Osteoblast (primary cell): ENCODE measurements around the gene HES1. TPM values are rescaled to one million over a fixed set of nuclear protein-coding genes. Genes with fewer than 3 reads are reported as not detected.

Experiments used
- DNase-seq: peaks from one replicate; pipeline ENCODE4 v3.0.0; 2011; ENCODE audit warnings: low spot score, mixed read lengths; ENCODE audit not compliant: insufficient read length; ENCODE audit errors: missing footprints
- H2AFZ ChIP-seq: 2 replicates; pipeline ENCODE4 v1.6.0; 2011; ENCODE audit warnings: mild to moderate bottlenecking, low read length
- H3K27ac ChIP-seq: 2 replicates; pipeline ENCODE4 v1.5.1; 2011; ENCODE audit warnings: mild to moderate bottlenecking, low read depth, low read length, moderate library complexity
- H3K27me3 ChIP-seq: 2 replicates; pipeline ENCODE4 v1.6.0; 2012; ENCODE audit warnings: mild to moderate bottlenecking, control low read depth, inconsistent platforms, low read length, moderate library complexity; ENCODE audit not compliant: insufficient read depth
- H3K36me3 ChIP-seq: 2 replicates; pipeline ENCODE4 v1.5.1; 2011; ENCODE audit warnings: mild to moderate bottlenecking, low read length, control low read depth, moderate library complexity; ENCODE audit not compliant: insufficient read depth
- H3K4me1 ChIP-seq: 2 replicates; pipeline ENCODE4 v1.5.1; 2011; ENCODE audit warnings: mild to moderate bottlenecking, low read length, control low read depth, moderate library complexity; ENCODE audit not compliant: insufficient read depth
- H3K4me2 ChIP-seq: 2 replicates; pipeline ENCODE4 v1.6.0; 2011; ENCODE audit warnings: mild to moderate bottlenecking, low read length; ENCODE audit not compliant: insufficient read depth
- H3K4me3 ChIP-seq: fragments of 200-600 bp; sonication (generic); 3 replicates; pipeline ENCODE4 v1.5.1; 2012; ENCODE audit warnings: mild to moderate bottlenecking, low read length, inconsistent platforms; ENCODE audit not compliant: insufficient read depth
- H3K79me2 ChIP-seq: 2 replicates; pipeline ENCODE4 v1.6.0; 2012; ENCODE audit warnings: mild to moderate bottlenecking, low read length, control low read depth, inconsistent platforms; ENCODE audit not compliant: insufficient read depth
- H3K9me3 ChIP-seq: 2 replicates; pipeline ENCODE4 v1.5.1; 2011; ENCODE audit warnings: low read depth, low read length, control low read depth
- H4K20me1 ChIP-seq: 2 replicates; pipeline ENCODE4 v1.6.0; 2012; ENCODE audit warnings: mild to moderate bottlenecking, low read length, control low read depth; ENCODE audit not compliant: insufficient read depth
- CTCF ChIP-seq: IDR thresholded peaks from 2 replicates; pipeline ENCODE4 v1.5.1; 2011; ENCODE audit warnings: mild to moderate bottlenecking, low read depth, low read length, moderate library complexity; ENCODE audit errors: extremely low read depth
- total RNA-seq: library from RNA; depleted of rRNA; stranded (reverse); fragments of >200 nt; gene quantifications from 2 replicates; pipeline ENCODE4 v1.2.3, GENCODE V29; 2012

HES1 gene
- total RNA-seq, 1 donor: 4.7 TPM

- TF ChIP-seq CTCF: no peak
- Histone ChIP-seq H3K9me3 (no peaks in the 10 kb centered on the region), H3K27ac (peak overlapping the region; percentile 6), H3K4me1 (peaks cover 27% of the 10 kb centered on the region), H3K79me2 (no peaks in the 10 kb centered on the region), H3K27me3 (peaks cover 12% of the 10 kb centered on the region), H4K20me1 (no peaks in the 10 kb centered on the region), H3K36me3 (no peaks in the 10 kb centered on the region), H3K4me2 (peak overlapping the region; percentile 16), H2AFZ (no peak overlapping the region), H3K4me3 (no peak overlapping the region)
- no peak for DNase-seq
These were observed 5.8 kb upstream of the HES1 start for GRCh38 chr3:194130188-194130587.

- no peak overlapping the region for H2AFZ ChIP-seq
- H3K4me2 ChIP-seq: no peak overlapping the region
- TF ChIP-seq CTCF: no peak
- H3K27ac ChIP-seq: peak overlapping the region; percentile 5
- H3K27me3 ChIP-seq: peaks cover 8% of the 10 kb centered on the region
- DNase-seq: no peak
- H3K4me1 ChIP-seq: peaks cover 31% of the 10 kb centered on the region
- no peaks in the 10 kb centered on the region for H4K20me1 ChIP-seq
- H3K9me3 ChIP-seq: no peaks in the 10 kb centered on the region
- H3K79me2 ChIP-seq: no peaks in the 10 kb centered on the region
- no peak overlapping the region for H3K4me3 ChIP-seq
- no peaks in the 10 kb centered on the region for H3K36me3 ChIP-seq
These were observed 5.0 kb upstream of the HES1 start for GRCh38 chr3:194130807-194131589.

- no peaks in the 10 kb centered on the region for H4K20me1 ChIP-seq
- no peaks in the 10 kb centered on the region for H3K9me3 ChIP-seq
- peaks cover 4% of the 10 kb centered on the region for H3K27me3 ChIP-seq
- peaks cover 37% of the 10 kb centered on the region for H3K4me1 ChIP-seq
- H3K79me2 ChIP-seq: no peaks in the 10 kb centered on the region
- no peaks in the 10 kb centered on the region for H3K36me3 ChIP-seq
- no peak for DNase-seq
- no peak overlapping the region for H3K4me2 ChIP-seq
- no peak for TF ChIP-seq CTCF
- no peak overlapping the region for H3K4me3 ChIP-seq
- H3K27ac ChIP-seq: peak overlapping the region; percentile 88
- no peak overlapping the region for H2AFZ ChIP-seq
These were observed 3.3 kb upstream of the HES1 start for GRCh38 chr3:194132465-194133286.
